ENCODE measurements around the gene PRDM12. TPM values are rescaled to one million over a fixed set of nuclear protein-coding genes. Genes with fewer than 3 reads are reported as not detected.

The PRDM12 gene
- total and polyA plus RNA-seq, 2 of the 8 experiments (the other 6 are each of a cell fraction or from before 2014, with no cell fraction given): 0.14 to 0.22 TPM

GRCh38 chr9:130632081-130632710 is 32.2 kb upstream of the PRDM12 start (continued):
- no peak for TF ChIP-seq RNF2 (IDR thresholded peaks at IDR 0.05; ENCODE audit: borderline replicate concordance, low read depth, low read length, missing control alignments, poor library complexity, severe bottlenecking)
- no peak for TF ChIP-seq RAD21 (IDR thresholded peaks at IDR 0.05 in 1 of 2, conservative IDR thresholded peaks at IDR 0.05 in 1 of 2; ENCODE audit: low read depth in 2 of 2, low read length in 2 of 2)
